Fibroblast of mammary gland (primary cell): ENCODE measurements around the gene GSG1.

Source experiments
- DNase-seq: peaks from one replicate; pipeline ENCODE4 v3.0.0-alpha.2; 2010; ENCODE audit warnings: low read depth
- H3K4me3 ChIP-seq: 2 replicates; pipeline ENCODE4 v1.5.1; 2011; ENCODE audit warnings: low read depth, mild to moderate bottlenecking, low read length, moderate library complexity; ENCODE audit not compliant: control insufficient read depth
- CTCF ChIP-seq: conservative IDR thresholded peaks from 2 replicates; pipeline ENCODE4 v1.5.1; 2011; ENCODE audit warnings: low read depth, low read length, inconsistent platforms; ENCODE audit not compliant: control insufficient read depth, insufficient read depth

The GSG1 gene

GRCh38 chr12:13095266-13095995 lies 8.0 kb downstream of the GSG1 start:
- no peak for TF ChIP-seq CTCF
- no peak for DNase-seq
- H3K4me3 ChIP-seq = no peak overlapping the region

DNA sequence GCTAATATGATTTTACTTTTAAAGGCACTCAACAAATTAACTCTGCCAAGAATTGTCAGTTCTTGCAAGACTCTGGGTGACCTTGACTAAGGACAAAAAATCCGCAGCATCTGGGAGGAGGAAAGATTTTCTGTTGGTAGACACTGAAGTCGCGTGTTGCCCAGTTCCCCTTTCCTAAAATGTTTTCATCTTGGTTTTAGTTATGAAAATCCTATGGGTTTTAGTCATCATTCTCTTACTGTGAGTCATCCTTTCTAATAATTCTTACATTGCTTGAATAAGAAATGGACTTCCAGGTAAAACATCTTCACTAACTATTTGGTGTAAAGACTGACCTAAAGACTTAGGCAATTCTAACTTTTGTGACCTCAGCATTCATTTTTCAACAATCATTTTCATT lies 9.1 kb downstream of the GSG1 start:
- H3K4me3 ChIP-seq = no peak overlapping the region
- DNase-seq = peak; percentile 66
- no peak for TF ChIP-seq CTCF

- H3K4me3 ChIP-seq = no peak overlapping the region
- TF ChIP-seq CTCF = no peak
- no peak for DNase-seq
Measured at GRCh38 chr12:13093848-13094220, 9.6 kb downstream of the GSG1 start.

DNA sequence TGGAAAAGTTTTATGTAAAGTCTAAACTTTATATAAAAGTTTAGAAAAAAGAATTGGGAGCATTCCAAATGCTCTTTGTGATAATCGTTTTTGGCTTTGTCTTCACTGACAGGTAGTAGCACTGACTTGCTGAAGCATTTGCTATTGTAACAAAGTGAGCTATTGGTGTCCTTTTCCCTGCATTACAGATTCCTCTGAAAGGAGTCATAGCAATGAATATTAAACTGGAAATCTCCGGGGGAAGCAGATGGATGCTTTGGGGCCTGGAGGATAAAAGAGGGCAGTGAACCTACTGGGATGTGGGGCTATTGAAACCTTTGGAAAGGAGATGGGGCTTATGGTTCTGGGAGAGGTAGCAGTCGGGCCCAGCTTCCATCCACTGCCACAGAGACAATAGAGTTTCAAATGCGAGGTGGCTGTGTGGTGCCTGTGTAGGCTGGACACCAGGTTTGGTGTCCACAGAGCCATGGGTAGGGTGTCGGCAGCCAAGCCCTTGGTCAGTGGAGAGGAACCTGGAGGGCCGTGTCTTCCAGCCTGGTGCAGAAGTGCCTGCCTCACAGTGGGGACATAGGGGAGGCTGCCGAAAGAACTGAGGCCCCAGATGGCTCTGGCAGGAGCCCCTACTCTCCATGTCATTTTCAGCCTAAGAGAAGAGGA lies 10.1 kb downstream of the GSG1 start:
- DNase-seq = peak; percentile 61
- H3K4me3 ChIP-seq = no peak overlapping the region
- no peak for TF ChIP-seq CTCF

DNA sequence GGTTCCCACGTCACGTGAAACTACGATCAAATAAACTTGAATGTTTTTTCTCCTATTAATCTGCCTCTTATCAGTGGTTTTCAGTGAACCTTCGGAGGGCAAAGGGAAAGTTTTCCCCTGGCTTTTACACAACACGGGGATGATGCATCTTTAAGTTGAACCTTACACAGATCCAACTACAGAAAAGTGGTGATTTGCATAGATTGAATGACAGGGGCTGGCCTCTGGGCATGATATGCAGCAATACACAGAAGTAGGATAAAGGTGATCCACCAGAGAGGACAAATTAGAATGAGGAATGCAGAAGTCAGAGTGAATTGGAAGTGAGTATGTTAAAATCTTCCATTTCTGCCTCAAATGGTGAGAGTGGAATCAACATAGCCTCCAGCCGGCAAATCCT lies 11.6 kb downstream of the GSG1 start:
- no peak for TF ChIP-seq CTCF
- H3K4me3 ChIP-seq = no peak overlapping the region

GRCh38 chr12:13090054-13090453 lies 13.4 kb downstream of the GSG1 start:
- no peak overlapping the region for H3K4me3 ChIP-seq
- no peak for TF ChIP-seq CTCF
- DNase-seq = no peak

More for the DNA sequence above, 11.6 kb downstream of the GSG1 start:
- no peak for DNase-seq
